Stimulated activated CD4-positive, alpha-beta T cell treated with anti-CD3 and anti-CD28 coated beads, Interleukin-2, amount 100 ng/mL, for 4 hours (primary cell): ENCODE measurements around the gene DHRS7C.
"Not testable (repeated sequence)": the region's sequence is repeated elsewhere in the genome, so short reads cannot be mapped to it uniquely, and the experiment has no call there.

Experiments used
- DNase-seq: peaks from one replicate; pipeline ENCODE4 v3.0.0-alpha.2; 2020; ENCODE audit warnings: low read depth

DHRS7C gene

DNA sequence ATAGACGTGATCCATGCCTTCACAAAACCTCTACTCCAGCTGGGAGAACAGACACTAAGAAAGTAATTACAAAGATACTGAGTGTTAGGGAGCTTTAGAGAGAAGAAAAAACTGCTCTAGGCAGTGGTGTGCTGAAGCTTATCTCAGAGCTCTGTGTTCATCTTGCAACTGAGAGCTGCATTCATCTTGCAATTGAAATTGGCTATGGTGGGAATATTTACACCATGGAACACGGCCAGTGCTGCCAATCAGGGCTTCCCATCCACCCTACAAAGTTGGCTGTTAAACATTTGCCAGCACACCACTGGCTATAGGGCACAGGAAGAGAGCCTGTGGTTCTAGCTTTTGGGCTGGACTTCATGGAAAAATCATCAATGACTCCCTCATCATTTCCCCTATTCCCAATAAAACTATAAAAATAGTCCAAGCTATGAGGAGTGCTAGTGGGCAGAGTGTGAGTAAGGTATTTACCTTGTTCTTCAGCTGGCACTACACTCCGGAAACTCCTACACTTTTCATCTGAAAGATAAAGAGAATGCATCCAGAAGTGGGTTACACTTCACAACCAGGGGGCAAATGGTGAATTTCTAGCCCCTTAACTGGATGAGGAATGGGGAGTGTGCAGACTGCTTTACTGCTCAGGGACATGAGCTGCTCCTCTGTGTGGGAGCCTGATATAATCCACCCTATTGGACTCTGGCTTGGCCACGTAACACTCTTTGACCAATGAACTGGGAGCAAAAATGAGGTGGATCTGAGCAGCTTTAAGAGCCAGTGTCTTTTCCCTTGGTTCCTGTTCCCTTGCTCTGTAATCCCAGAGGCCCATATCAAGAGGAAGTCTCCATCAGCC lies 18.9 kb upstream of the DHRS7C start:
- no peak for DNase-seq

DNA sequence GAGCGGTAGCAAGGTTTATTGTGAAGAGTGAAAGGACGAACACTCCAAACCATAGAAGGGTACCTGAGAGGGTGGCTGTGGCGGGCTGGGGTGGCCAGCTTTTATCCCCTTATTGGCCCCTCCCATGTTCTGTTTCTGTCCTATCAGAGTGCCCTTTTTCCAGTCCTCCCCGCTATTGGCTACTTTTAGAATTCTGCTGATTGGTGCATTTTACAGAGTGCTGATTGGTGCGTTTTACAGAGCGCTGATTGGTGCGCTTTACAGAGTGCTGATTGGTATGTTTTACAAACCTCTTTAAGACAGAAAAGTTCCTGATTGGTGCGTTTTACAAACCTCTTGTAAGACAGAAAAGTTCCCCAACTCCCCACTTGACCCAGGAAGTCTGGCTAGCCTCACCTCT lies 18.0 kb upstream of the DHRS7C start:
- no peak for DNase-seq

DNA sequence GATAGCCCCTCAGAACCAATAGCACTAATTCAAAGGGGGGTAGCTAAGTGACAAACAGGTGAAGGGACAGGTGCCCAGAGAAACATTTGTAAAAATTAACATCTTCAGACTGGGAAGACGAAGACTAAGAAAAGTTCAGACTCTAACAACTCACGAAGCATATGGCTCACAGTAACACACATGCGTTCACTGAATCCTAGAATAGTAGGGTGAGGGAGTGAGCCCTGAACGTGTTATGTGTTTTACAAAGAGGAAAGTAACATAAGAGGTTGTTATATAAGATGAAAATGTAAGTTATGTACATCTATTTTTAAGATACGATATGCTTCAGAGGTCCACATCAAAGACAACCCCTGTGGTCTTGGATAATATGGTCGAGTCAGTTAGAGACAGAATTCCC lies 15.3 kb upstream of the DHRS7C start:
- no peak for DNase-seq

DNA sequence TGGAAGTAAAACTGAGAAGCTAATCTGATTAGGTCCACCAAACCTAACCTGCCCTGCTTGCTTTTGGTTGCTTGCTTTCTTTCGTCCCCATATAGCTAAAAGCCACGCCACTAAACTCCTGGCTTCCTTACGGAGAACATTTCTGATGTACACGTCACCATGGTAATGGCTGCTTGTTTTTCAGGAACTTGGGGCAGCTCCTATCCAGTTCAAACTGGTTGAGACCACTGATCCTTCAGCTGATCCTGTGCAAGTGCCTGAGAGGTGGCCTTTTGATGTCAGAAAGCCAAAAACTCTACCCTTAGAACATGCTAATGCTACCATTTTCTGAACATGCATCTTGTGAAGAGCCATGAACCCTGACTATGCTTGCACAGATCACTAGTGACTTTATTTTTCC lies 14.4 kb upstream of the DHRS7C start:
- DNase-seq: no peak

DNA sequence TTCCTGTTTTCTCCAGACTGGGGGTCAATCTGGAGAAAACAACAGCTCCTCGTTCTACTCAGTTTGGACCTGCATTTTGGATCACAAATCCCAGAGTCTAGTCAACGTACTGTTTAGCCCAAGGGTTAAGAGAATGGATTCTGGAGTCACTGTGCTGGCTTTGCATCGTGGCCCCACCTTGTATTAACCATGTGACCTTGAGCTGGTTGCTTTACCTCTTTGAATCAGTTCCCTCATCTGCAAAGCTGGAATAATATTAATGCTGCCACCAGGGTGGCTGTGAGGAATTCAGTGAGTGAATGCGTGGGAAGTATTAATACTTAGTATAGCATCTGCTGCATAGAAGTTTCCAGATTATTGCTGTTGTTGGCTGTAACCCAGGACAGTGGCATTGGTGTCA lies 11.3 kb upstream of the DHRS7C start:
- DNase-seq: no peak

DNA sequence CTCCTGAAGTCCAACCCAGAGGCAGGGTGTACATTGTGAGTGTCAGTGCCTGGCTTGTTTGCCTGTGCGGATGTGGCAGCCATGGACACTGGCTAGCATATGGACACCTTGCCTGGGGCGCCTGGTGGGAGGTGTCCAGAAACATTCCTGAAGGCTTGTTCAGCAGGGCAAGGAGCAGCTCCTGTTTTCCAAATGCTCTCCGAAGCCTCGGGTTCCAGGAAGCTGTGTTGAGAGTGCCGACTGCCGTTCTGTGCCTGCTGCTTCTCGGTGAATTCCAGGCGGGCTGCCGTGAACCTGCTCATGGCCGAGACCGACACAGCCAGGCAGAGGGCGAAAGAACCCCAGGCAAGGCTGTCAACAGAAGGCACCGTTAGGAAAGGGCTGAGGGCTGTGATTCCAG lies 10.9 kb upstream of the DHRS7C start:
- DNase-seq: no peak

DNA sequence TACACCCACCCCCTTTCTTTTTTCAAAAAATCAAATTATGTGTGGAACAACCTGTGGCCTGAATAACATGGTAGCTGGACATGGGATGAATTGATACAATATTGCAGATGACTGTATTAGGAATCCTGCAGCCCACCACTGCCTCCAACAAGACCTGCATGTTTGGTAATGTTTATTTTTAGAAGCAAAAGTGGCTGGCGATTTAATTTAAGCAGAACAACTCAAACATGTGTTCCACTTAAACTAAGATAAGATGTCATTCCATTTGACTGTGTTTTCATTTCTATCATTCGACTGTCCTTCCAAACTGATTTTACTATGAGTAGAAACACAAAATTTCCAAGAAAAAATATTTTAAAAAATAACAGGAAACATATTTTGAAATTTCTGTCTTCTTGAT lies 10.1 kb upstream of the DHRS7C start:
- no peak for DNase-seq

DNA sequence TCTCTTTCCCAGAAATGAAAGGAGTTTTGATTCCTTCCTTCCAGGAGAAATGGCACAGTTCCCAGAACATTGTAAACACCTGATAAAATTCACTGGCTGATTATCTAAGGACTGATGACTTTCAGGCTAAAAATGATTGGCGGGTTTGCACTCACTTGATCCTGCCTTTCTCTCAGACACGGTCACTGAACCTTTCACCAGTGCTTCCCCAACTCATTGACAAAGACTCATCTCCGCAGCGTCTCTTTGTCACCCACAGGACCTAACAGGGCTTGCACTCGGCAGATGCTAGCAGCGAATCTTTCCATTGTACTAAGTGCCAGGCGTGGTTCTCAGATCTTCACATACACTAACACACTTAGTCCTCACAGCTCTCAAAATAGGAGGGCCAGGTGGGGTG lies 7.3 kb upstream of the DHRS7C start:
- DNase-seq: no peak

DNA sequence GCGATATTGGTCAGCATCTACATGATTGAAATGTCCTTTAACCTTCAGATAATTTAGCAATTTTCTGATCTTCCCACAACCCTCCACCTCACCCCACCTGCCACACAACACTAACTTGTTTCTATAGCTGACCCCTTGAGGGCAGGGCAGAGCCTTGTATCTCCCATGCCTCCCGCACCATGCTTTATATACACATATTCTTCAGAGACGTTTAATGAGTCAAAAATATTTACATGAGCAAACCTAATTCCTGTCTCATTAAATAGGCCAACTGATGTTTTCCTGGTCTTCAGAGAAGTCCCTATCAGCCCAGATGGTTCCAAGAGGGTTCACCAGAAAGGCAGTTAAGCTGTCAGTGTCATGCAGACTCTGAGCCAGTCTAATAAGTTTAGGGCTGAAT lies 6.6 kb upstream of the DHRS7C start:
- no peak for DNase-seq

DNA sequence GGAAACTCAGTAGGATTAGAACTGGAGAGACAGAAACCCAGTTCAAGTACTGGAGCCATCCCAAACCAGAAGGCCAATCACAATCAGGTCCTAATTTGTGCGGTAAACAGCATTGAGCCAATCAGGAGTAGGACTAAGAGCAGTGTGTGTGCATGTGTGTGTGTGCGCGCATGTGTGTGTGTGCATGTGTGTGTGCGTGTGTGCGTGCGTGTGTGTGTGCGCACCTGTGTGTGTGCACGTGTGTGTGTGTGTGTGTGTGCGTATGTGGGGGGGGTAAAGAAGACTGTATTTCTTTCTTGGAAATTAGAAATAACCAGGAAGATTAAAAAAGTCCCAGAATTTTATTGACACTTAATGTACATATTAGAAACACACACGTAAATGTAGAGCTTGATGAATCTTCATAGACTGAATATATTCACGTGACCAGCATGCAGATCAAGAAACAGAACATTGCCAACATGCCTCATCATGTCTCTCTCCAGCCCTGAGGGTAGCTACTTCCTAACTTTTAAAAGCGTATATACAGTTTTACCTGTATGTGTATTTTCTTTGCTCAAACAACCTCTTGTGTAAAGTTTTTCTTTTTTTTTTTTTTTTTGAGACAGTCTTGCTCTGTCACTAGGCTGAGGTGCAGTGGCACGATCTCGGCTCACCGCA lies 919 bp upstream of the DHRS7C start:
- no peak for DNase-seq

DNA sequence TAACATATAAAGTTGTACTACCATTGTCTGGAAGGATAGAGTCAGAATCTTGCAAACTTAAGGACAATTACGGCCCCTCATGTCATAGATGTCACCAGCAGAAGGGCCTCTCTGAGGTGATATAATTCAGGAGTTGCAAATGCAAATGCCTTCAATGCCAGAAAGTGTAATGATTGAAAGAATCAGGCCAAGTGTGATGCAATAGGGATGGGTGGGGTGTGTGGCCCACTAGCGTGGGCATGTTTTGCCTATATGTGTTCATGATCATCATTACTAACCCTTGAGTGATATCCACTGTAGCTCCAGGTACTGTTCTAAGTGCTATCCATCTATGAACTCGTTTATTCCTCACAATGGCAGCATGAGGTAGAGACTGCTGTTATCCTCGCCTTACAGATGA lies 1.1 kb downstream of the DHRS7C start:
- DNase-seq: no peak

DNA sequence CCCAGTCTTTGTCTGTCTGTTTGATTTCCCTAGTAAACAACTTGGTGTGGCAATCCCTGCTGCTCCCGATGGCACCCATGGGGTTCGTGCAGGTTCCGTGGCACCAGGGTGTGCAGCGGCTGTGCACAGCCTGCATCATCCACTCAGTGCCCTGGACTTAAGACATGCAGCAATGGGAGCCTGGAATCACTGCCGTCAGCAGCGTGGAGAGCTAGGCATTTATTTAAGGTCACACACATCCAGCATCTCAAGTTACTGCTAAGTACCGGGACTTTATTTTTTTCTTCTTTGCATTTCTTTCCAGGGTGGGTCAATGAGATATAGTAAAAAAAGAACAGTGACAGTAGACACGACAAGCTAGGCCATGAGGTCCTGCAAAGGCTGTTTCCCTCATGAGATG lies 2.8 kb downstream of the DHRS7C start:
- no peak for DNase-seq

DNA sequence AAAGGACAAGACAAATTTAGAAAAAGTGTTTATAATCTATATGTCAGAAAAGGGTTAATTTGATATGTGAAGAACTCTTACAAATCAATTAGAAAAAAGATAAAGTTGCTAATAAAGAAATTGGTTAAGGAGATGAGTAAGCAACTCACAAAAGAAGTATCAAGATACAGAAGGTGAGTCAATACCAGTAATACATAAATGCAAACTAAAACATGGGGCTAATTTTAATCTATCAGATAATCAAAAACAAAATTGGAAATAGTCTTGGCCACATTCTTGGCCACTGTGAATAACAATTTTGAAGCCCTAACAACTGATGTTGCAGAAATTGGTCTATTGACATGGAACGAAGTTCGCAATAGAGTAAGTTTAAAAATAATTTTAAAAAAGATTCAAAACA lies 6.8 kb downstream of the DHRS7C start:
- no peak for DNase-seq

DNA sequence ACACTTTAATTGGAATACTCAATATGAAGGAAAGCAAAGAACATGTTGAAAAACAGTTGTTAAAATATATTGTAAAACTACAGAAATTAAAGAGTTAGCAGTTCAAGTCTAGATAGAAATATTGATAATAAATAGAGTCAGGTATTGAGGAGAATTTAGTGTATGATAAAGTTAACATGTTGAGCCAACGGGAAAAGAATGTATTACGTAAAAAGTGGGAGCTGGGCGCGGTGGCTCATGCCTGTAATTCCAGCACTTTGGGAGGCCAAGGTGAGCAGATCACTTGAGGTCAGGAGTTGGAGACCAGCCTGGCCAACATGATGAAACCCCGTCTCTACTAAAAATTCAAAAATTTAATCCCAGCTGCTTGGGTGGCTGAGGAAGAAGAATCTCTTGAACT lies 7.9 kb downstream of the DHRS7C start:
- not testable (repeated sequence) for DNase-seq

DNA sequence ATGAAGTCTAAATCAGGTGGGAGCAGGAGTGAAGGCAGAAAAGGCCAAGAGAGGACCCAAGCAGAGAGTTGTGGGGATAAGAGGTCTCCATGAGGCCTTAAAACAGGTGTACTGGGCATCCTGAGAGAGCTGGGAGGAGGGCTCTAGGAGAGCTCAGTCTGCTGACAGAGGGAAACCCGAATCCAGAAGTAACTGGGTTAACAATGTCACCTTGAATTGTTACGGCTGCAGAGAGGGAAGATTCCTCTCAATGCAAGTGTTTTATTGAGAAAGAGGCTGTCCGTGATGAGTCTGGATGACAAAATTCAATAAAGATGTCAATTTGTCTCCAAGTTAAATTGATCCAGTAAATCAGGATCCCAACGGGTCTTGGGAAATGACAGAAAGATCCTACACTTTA lies 8.3 kb downstream of the DHRS7C start:
- DNase-seq: no peak

DNA sequence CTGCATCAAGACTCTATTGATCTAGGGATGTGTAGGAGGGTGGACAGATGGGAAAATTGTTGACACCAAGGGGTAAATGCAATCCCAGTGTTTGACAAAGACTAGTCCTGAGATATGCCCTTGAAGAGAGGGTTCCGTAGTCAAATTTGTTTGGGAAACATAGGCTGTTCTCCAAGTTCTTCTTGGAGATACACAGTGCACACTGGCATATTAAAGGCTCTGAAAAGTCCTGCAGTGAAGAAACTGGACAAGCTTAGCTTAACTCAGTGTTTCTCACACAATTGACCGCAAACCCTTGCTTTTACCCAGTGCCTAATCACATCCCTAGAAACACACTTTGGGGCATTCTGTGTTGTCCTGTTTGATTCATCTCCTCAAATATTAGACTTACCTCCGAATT lies 10.8 kb downstream of the DHRS7C start:
- no peak for DNase-seq

DNA sequence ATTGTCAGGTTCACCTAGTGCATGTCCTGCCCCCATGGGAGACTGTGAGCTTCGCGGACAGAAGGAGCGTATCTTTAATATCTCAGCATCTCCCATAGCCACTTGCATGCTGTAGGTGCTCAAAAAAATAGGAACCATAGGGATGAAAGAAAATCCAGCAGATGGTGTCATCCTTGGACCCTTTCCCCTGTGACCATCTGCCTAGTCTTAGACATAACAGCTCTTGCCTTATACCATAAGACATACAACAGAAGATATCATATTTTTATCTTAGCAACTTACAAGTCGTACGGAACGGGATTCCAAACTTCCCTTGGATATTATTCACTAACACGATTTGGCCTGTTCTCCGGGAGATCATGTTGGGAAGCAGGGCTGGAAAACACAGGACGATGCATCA lies 14.5 kb downstream of the DHRS7C start:
- no peak for DNase-seq

DNA sequence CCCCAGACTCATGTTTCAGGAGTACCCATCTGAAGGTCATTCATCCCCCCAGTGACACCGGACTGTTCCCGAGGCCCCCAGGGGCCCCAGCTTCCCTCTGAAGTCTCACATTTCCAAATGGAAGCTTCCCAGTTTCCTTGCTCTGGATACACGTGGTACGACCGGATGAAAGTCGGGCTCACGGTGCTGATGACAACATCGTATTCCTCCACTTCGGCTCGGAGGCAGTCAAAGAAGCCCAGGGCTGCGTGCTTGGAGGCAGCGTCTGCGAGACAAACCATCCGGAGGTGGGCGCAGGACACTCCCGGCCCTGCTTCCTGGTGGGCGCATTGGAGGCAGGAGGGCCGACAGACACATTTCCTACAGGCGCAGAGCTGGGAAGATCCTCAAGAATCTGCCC lies 18.7 kb downstream of the DHRS7C start:
- no peak for DNase-seq

DNA sequence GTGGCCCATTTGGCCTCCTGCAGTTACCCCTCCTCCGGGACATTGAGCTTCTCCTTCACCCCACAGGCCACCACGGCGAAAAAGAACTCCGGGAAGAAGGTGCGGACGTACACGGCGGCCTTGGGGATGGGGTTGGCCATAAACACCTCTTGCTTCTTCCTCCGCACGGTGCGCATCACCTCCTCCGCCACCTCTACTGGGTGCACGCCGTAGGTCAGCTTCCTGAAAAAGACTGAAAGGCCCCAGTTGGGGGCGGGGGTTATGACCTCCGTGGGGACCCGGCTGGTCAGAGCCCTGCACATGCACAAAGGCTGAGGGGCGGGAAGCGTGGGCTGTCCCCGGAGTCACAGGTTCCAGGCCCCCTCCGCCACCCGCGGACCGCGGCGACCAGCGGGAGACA lies 19.9 kb downstream of the DHRS7C start:
- DNase-seq: no peak

DNA sequence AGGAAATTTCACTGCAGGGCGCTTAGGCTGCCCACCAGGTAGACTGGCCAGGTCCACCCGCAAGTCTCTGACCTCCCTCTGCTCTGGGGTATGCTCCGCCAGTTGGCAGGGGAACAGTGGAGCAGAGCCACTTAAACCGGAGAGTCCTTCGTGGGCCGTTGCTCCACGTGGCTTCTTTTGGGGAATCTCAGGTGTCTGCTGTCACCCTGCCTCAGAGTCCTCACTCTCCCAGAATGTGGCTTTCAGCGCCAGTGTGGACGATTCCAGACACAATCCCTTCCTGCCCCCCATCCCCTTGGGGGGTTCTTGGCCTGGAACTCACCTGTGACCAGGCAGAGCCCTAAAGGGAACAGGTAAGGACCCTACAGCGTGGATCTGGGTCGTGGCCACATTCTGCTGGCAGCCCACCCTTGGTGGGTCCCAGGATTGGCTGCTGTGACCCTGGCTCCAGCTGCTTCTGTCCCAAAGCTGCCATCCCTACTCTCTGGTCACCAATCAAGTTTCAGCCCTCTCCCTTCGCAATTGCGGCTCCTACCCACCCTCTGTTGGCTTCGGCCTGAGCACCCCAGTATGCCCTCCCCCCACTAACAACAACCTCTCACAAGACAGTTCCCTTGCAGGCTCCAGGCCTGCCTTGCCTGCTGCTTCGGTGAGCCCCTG lies 22.2 kb downstream of the DHRS7C start:
- no peak for DNase-seq

DNA sequence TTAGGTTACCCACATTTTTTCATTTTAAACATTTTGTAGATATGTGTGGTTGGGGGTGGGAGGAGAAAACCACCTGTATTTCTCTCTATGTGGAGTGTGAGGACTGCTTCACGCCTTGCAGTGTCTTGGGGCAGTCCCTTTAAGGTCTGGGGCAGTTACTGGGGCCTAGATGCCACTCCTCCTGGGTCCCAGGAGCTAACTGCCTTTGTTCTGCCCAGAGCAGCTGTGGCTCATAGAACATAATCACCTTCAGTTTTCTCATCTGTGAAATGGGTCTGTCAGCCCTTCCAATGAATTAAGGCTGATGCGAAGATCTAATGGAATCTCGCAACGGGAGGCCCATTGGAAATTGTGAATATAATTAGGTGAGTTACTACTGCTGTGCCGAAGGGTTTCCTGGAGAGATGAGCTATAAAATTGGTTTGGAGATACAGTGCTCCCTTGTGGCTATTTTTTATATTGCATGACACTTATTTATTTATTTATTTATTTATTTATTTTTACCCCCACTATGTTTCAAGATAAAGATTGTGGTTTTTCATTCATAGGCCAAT lies 22.9 kb downstream of the DHRS7C start:
- no peak for DNase-seq

DNA sequence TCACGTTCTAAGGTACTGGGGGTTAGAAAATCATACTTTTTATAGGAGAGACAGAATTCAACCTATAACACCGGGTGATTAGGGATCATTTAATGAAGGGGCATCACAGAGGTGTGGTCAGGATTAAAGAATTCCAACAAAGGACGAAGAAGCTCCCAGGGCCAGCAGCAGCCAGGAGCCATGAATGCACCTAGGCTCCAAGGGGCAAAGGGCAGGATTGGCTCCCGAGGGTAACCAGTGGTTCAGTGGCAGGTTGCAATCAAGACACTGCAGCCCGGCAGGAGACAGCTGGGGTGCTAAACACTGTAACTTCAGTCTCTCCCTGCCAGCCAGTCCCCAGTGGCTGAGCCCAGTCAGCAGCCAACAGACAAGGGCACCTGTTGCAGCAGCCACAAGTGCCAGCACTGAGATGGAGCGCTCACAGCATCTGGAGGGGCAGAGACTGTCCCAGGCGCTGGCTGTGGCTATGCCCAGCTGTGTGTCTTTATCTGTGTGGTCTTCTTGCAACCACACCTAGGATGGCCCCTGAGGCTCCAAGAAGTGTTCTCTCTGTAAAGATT lies 23.9 kb downstream of the DHRS7C start:
- no peak for DNase-seq

DNA sequence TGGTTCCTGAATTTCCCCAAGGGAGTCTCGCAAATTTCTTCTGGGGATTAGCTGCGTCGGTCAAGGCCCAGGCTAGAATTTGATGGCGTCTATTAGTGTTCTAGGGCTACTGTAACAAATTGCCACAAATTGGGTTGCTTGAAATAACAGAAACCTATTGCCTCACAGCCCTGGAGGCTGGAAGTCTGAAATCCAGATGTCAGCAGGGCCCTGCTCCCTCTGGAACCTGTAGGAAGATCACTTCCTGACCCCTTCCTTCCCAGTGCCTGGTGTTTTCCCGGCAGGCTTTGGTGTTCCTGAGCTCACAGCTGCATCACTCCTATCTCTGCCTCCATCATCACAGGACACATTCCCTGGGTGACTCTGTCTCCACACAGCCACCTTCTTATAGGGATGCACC lies 24.4 kb downstream of the DHRS7C start:
- no peak for DNase-seq
